ENCODE data around the gene ABCC6.

The ABCC6 gene

GRCh38 chr16:16147316-16147999 is 75.8 kb downstream of the ABCC6 start:
- Histone ChIP-seq H3K9me3 (no peaks in the 10 kb centered on the region), H3K4me1 (peaks cover 0 to 31% (median 21%) of the 10 kb centered on the region in 4 donors), H3K36me3 (peaks cover 0 to 20% (median 14%) of the 10 kb centered on the region in 3 donors), H3K27ac (no peak overlapping the region), H3K27me3 (no peaks in the 10 kb centered on the region), H3K4me3 (no peak overlapping the region)
- TF ChIP-seq, protein P1, sequence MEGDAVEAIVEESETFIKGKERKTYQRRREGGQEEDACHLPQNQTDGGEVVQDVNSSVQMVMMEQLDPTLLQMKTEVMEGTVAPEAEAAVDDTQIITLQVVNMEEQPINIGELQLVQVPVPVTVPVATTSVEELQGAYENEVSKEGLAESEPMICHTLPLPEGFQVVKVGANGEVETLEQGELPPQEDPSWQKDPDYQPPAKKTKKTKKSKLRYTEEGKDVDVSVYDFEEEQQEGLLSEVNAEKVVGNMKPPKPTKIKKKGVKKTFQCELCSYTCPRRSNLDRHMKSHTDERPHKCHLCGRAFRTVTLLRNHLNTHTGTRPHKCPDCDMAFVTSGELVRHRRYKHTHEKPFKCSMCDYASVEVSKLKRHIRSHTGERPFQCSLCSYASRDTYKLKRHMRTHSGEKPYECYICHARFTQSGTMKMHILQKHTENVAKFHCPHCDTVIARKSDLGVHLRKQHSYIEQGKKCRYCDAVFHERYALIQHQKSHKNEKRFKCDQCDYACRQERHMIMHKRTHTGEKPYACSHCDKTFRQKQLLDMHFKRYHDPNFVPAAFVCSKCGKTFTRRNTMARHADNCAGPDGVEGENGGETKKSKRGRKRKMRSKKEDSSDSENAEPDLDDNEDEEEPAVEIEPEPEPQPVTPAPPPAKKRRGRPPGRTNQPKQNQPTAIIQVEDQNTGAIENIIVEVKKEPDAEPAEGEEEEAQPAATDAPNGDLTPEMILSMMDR (IDR thresholded peaks at IDR 0.05), result no peak
- no peak for DNase-seq
- intact Hi-C loops (cut with DNase I; ENCODE audit: low total_unique reads), result no loop called here

DNA sequence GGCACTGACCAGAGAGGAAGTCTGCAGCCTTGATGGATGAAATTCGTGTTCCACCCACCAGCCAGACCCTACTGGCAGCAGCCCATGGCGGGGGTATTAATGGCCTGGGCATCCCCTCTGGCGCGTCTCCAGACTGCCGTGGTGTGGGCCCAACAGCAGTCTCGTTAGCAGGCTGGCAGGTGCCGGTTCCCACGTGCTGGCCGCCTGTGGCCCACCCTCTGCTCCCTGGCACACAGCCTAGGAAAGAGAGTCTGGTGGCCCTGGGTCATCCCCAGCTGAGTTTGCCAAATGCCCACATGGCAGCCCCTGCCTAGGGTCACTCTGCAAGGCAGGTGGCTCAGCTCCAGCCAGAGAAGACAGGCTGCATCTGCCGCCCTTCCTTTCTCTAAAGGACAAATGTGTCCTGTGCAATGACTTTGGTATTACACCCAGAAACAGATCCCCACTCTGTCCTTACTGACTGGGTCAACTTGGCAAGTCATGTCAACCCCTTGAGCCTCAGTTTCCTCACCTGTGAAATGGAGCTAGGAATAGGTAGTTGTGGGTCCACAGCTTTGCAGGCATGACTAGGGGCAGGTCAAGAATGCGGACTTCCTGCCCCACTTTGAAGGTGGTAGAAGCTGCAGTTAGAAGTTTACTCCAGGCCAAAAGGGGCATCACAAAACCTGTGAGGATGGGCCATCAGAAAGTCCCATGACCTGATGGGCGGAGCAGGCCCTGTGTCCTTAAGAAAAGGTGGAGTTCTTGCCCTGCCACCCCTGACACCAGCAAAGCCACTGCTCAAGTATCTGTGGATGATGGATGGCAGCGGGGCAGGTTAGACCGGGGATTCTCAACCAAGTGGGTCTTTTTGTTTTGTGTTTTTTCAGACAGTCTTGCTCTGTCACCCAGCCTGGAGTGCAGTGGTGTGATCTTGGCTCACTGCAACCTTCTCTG is 76.6 kb downstream of the ABCC6 start:
- Histone ChIP-seq H3K4me3 (no peak overlapping the region), H3K36me3 (peaks cover 4 to 26% (median 20%) of the 10 kb centered on the region in 3 donors), H3K27me3 (no peaks in the 10 kb centered on the region), H3K27ac (no peak overlapping the region), H3K9me3 (no peaks in the 10 kb centered on the region), H3K4me1 (peaks cover 0 to 31% (median 21%) of the 10 kb centered on the region in 4 donors)
- TF ChIP-seq, protein P1 (IDR thresholded peaks at IDR 0.05), result no peak
- intact Hi-C loops (cut with DNase I; ENCODE audit: low total_unique reads), result no loop called here
- no peak for DNase-seq

DNA sequence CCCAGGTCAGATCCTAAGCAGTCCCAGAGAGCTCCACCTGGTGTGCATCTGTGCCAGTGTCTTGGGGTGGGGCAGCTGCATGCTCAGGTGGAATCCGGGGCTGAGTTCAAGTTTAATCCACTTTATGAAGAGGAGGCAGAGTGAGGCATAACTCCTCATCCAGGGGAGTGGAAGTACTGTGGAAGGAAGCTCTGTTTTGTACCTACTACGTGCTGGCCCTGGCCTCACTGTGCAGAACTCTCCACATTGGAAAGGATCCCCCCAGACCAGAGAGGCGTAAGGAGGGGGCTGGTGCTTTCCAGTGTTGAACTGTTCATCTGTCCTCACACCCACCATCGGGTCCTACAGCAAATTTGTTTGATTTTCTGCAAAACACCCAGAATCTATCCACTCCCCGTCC is 78.0 kb downstream of the ABCC6 start:
- intact Hi-C loops (cut with DNase I; ENCODE audit: low total_unique reads), result no loop called here
- DNase-seq, result no peak
- Histone ChIP-seq H3K4me3 (no peak overlapping the region), H3K9me3 (no peaks in the 10 kb centered on the region), H3K27me3 (no peaks in the 10 kb centered on the region), H3K36me3 (peaks cover 17 to 40% (median 34%) of the 10 kb centered on the region in 3 donors), H3K27ac (no peak overlapping the region), H3K4me1 (peaks cover 0 to 22% (median 15%) of the 10 kb centered on the region in 4 donors)
- TF ChIP-seq, protein P1 (IDR thresholded peaks at IDR 0.05), result no peak

DNA sequence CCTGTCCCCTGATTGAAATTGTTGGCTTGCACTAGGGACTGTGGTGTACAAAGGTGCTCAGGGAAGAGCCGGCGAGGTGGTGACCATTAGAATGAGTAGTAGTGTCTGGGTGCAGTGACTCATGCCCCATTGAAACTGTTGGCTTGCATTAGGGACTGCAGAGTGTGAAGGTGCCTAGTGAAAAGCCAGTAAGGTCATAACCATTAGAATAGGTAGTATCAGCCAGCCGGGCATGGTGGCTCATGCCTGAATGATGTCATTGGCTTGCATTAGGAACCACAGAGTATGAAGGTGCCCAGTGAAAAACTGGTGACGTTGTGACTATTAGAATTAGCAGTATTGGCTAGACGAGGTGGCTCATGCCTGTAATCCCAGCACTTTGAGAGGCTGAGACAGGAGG is 78.9 kb downstream of the ABCC6 start:
- no peak for DNase-seq
- peaks cover 25 to 48% (median 43%) of the 10 kb centered on the region in 3 donors for H3K36me3 ChIP-seq
- H3K4me1 ChIP-seq, result peaks cover 0 to 14% (median 7%) of the 10 kb centered on the region in 4 donors
- no peaks in the 10 kb centered on the region for H3K9me3 ChIP-seq
- H3K27ac ChIP-seq, result no peak overlapping the region
- no peak overlapping the region for H3K4me3 ChIP-seq
- intact Hi-C loops (cut with DNase I; ENCODE audit: low total_unique reads), result no loop called here
- no peaks in the 10 kb centered on the region for H3K27me3 ChIP-seq
- TF ChIP-seq, protein P1 (IDR thresholded peaks at IDR 0.05), result no peak

DNA sequence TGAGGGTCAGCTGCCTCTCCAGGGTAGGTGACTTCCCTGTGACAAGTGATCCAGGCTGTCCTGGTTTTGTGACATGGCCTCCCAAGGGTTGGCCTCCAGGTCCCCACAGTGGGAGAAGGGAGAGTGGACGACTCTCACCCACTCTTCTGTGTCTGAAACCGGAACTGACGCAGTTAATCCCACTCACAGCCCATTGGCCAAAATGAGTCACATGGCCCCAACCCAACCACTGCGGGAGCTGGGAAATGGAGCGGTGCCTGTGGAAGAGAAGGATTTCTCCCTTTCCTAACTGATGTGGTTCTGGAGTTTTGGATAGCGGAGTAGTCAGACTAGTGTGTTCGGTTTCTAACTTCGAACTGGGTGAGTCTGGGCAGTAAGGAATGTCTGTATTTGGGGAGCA is 79.4 kb downstream of the ABCC6 start:
- no peak for DNase-seq
- no peaks in the 10 kb centered on the region for H3K9me3 ChIP-seq
- H3K27ac ChIP-seq, result no peak overlapping the region
- H3K4me3 ChIP-seq, result no peak overlapping the region
- no peaks in the 10 kb centered on the region for H3K27me3 ChIP-seq
- peaks cover 30 to 52% (median 48%) of the 10 kb centered on the region in 3 donors for H3K36me3 ChIP-seq
- intact Hi-C loops (cut with DNase I; ENCODE audit: low total_unique reads), result no loop called here
- H3K4me1 ChIP-seq, result peaks cover 0 to 9% (median 5%) of the 10 kb centered on the region in 4 donors
- TF ChIP-seq, protein P1 (IDR thresholded peaks at IDR 0.05), result no peak
